Measurements from ENCODE around the gene RESF1. TPM values are rescaled to one million over a fixed set of nuclear protein-coding genes. Genes with fewer than 3 reads are reported as not detected.

RESF1 gene
- total and polyA plus RNA-seq, 2 donors from 2014 or later: 19.5 to 61.2 TPM

GRCh38 chr12:31966558-31967205 is 7.5 kb downstream of the RESF1 start:
- Histone ChIP-seq H3K36me3 (ENCODE audit: control insufficient read depth in 2 of 3, insufficient read depth in 3 of 3, low read length in 3 of 3) (peaks cover 5 to 21% (median 5%) of the 10 kb centered on the region in 3 donors), H3K4me3 (ENCODE audit: low read length in 3 of 3) (no peak overlapping the region), H3K9ac (ENCODE audit: low read length in 3 of 3) (no peak overlapping the region), H3K4me1 (ENCODE audit: control insufficient read depth in 2 of 3, insufficient read depth in 2 of 3, low read depth in 1 of 3, low read length in 3 of 3) (peaks cover 0 to 12% (median 10%) of the 10 kb centered on the region in 3 donors), H3K27me3 (ENCODE audit: control insufficient read depth, insufficient read depth, low read length) (no peaks in the 10 kb centered on the region), H3K27ac (ENCODE audit: low read depth in 2 of 2, low read length in 2 of 2) (no peak overlapping the region), H3K9me3 (ENCODE audit: control insufficient read depth in 2 of 3, insufficient read depth in 1 of 3, low read length in 3 of 3) (no peaks in the 10 kb centered on the region)
- no peak for DNase-seq
- no peak for TF ChIP-seq CTCF (IDR thresholded peaks at IDR 0.05; ENCODE audit: borderline replicate concordance, extremely low read depth, insufficient read depth)
- intact Hi-C loops (cut with DNase I): no loop called here
- no peak for FAIRE-seq

GRCh38 chr12:31967539-31967938 is 8.3 kb downstream of the RESF1 start:
- H3K27ac ChIP-seq (ENCODE audit: low read depth in 2 of 2, low read length in 2 of 2): no peak overlapping the region
- no peak overlapping the region for H3K4me3 ChIP-seq (ENCODE audit: low read length in 3 of 3)
- no peak overlapping the region for H3K9ac ChIP-seq (ENCODE audit: low read length in 3 of 3)
- peaks cover 0 to 10% (median 6%) of the 10 kb centered on the region in 3 donors for H3K4me1 ChIP-seq (ENCODE audit: control insufficient read depth in 2 of 3, insufficient read depth in 2 of 3, low read depth in 1 of 3, low read length in 3 of 3)
- H3K27me3 ChIP-seq (ENCODE audit: control insufficient read depth, insufficient read depth, low read length): no peaks in the 10 kb centered on the region
- H3K9me3 ChIP-seq (ENCODE audit: control insufficient read depth in 2 of 3, insufficient read depth in 1 of 3, low read length in 3 of 3): peaks cover 0 to 2% (median 0%) of the 10 kb centered on the region in 3 donors
- no peak for DNase-seq
- FAIRE-seq: no peak
- no peak for TF ChIP-seq CTCF (IDR thresholded peaks at IDR 0.05; ENCODE audit: borderline replicate concordance, extremely low read depth, insufficient read depth)
- H3K36me3 ChIP-seq (ENCODE audit: control insufficient read depth in 2 of 3, insufficient read depth in 3 of 3, low read length in 3 of 3): peaks cover 8 to 20% (median 9%) of the 10 kb centered on the region in 3 donors
- intact Hi-C loops (cut with DNase I): no loop called here

- Histone ChIP-seq H3K27ac (ENCODE audit: low read depth in 2 of 2, low read length in 2 of 2) (no peak overlapping the region), H3K4me3 (ENCODE audit: low read length in 3 of 3) (no peak overlapping the region), H3K27me3 (ENCODE audit: control insufficient read depth, insufficient read depth, low read length) (no peaks in the 10 kb centered on the region), H3K9me3 (ENCODE audit: control insufficient read depth in 2 of 3, insufficient read depth in 1 of 3, low read length in 3 of 3) (peaks cover 0 to 2% (median 0%) of the 10 kb centered on the region in 3 donors), H3K9ac (ENCODE audit: low read length in 3 of 3) (no peak overlapping the region), H3K36me3 (ENCODE audit: control insufficient read depth in 2 of 3, insufficient read depth in 3 of 3, low read length in 3 of 3) (peaks cover 9 to 18% (median 12%) of the 10 kb centered on the region in 3 donors), H3K4me1 (ENCODE audit: control insufficient read depth in 2 of 3, insufficient read depth in 2 of 3, low read depth in 1 of 3, low read length in 3 of 3) (peaks cover 0 to 10% (median 5%) of the 10 kb centered on the region in 3 donors)
- no peak for TF ChIP-seq CTCF (IDR thresholded peaks at IDR 0.05; ENCODE audit: borderline replicate concordance, extremely low read depth, insufficient read depth)
- DNase-seq: no peak
- intact Hi-C loops (cut with DNase I): no loop called here
- no peak for FAIRE-seq
Observed at GRCh38 chr12:31970199-31970598, 11.0 kb downstream of the RESF1 start.

All from kidney (tissue), 14 donors.